Lower leg skin (tissue), 4 donors: ENCODE measurements around the gene ANAPC2. TPM values are rescaled to one million over a fixed set of nuclear protein-coding genes. Genes with fewer than 3 reads are reported as not detected.
A peak's percentile ranks its signal among the peaks of the same experiment; 100 is the strongest.

Experiments
- DNase-seq, 2 donors: peaks; one replicate each; pipeline ENCODE4 v3.0.0-alpha.2; 2019; ENCODE audit warnings: low spot score in 2 of 2
- H3K4me3 ChIP-seq: fragments of 200-600 bp; sonication (generic); 2 replicates; pipeline ENCODE4 v1.5.1; 2017; ENCODE audit warnings: mild to moderate bottlenecking, low read depth; ENCODE audit not compliant: poor library complexity, severe bottlenecking
- CTCF ChIP-seq, 3 donors: fragments of 450-650 bp; IDR thresholded peaks; one replicate each; pipeline ENCODE4 v1.5.1; 2016; ENCODE audit warnings: antibody characterized with exemption in 3 of 3, mild to moderate bottlenecking in 3 of 3, moderate library complexity in 2 of 3
- POLR2A ChIP-seq, 2 donors: fragments of 450-650 bp; IDR thresholded peaks; one replicate each; pipeline ENCODE4 v1.6.1; 2016 to 2017; ENCODE audit warnings: antibody characterized with exemption in 2 of 2, mild to moderate bottlenecking in 1 of 2, moderate library complexity in 1 of 2
- WGBS, 2 donors: methylation state at CpG; one replicate each; pipeline ENCODE4 v1.1.5; 2018; 5-methylcytosine and 5-hydroxymethylcytosine counted together
- intact Hi-C: fragments of 100-400 bp; cut with DNase I; formaldehyde crosslinking; loops from one replicate; pipeline ENCODE4 v1.15.0; 2023; ENCODE audit warnings: low total_unique reads
- total RNA-seq, 4 donors: library from RNA; depleted of rRNA; stranded (reverse); fragments of >200 nt; gene quantifications; one replicate each; pipeline ENCODE4 v1.1.0, GENCODE V29; 2016

Gene ANAPC2
- total RNA-seq, 4 donors from 2014 or later = 26.2 to 69.3 (median 30.5) TPM

GRCh38 chr9:137191245-137191644, 2.9 kb upstream of the ANAPC2 start:
- intact Hi-C loops = no loop called here
- no peak overlapping the region for H3K4me3 ChIP-seq
- DNase-seq = no peak
- 50 to 51% methylated on average over 2 to 3 of the region's 3 CpGs for WGBS, 2 donors
- TF ChIP-seq CTCF (IDR thresholded peaks at IDR 0.05) (no peak), POLR2A (IDR thresholded peaks at IDR 0.05) (no peak)

GRCh38 chr9:137190315-137190856, 2.0 kb upstream of the ANAPC2 start:
- no peak for DNase-seq
- intact Hi-C loops = no loop called here

GRCh38 chr9:137189297-137190295, 1.2 kb upstream of the ANAPC2 start:
- TF ChIP-seq CTCF (IDR thresholded peaks at IDR 0.05) = no peak
- TF ChIP-seq POLR2A (IDR thresholded peaks at IDR 0.05) = no peak
- DNase-seq = no peak
- intact Hi-C loops = loop anchor here (5.0 kb wide), 1 partner anchor 82 kb away; no protein-coding TSS in a partner anchor

More at GRCh38 chr9:137190315-137190856, 2.0 kb upstream of the ANAPC2 start:
- no peak overlapping the region for H3K4me3 ChIP-seq
- 63 to 68% methylated on average over 9 of the region's 9 CpGs for WGBS, 2 donors
- TF ChIP-seq CTCF (IDR thresholded peaks at IDR 0.05) = no peak
- no peak for TF ChIP-seq POLR2A (IDR thresholded peaks at IDR 0.05)

GRCh38 chr9:137188086-137188489, 272 bp downstream of the ANAPC2 start:
- DNase-seq = no peak
- 1% methylated on average over 28 to 31 of the region's 31 CpGs for WGBS, 2 donors
- H3K4me3 ChIP-seq = peak overlapping the region; percentile 71
- intact Hi-C loops = loop anchor here (5.0 kb wide), 1 partner anchor 81 kb away; no protein-coding TSS in a partner anchor
- TF ChIP-seq POLR2A (IDR thresholded peaks at IDR 0.05) = no peak
- no peak for TF ChIP-seq CTCF (IDR thresholded peaks at IDR 0.05)

More at GRCh38 chr9:137189297-137190295, 1.2 kb upstream of the ANAPC2 start:
- 0 to 34% methylated on average over 7 to 18 of the region's 23 CpGs for WGBS, 2 donors
- peak overlapping the region; percentile 71 for H3K4me3 ChIP-seq

- no peak for DNase-seq
- TF ChIP-seq POLR2A (IDR thresholded peaks at IDR 0.05) (no peak), CTCF (IDR thresholded peaks at IDR 0.05) (no peak)
- 81 to 85% methylated on average over 15 of the region's 15 CpGs for WGBS, 2 donors
- intact Hi-C loops = loop anchor here (5.0 kb wide), 1 partner anchor 80 kb away; no protein-coding TSS in a partner anchor
- H3K4me3 ChIP-seq = peak overlapping the region; percentile 71
Measured at GRCh38 chr9:137187386-137187785, 974 bp downstream of the ANAPC2 start.
